Fibroblast of peridontal ligament (primary cell): ENCODE measurements around the gene OSGIN1.
"Not testable (repeated sequence)": the region's sequence is repeated elsewhere in the genome, so short reads cannot be mapped to it uniquely, and the experiment has no call there.

Source experiments
- DNase-seq: peaks from one replicate; pipeline ENCODE4 v3.0.0-alpha.2; 2010; ENCODE audit errors: extremely low read depth

The OSGIN1 gene

GRCh38 chr16:83940630-83941378 is 12.2 kb upstream of the OSGIN1 start:
- DNase-seq: no peak

- DNase-seq: not testable (repeated sequence)
Measured at GRCh38 chr16:83941546-83941945, 11.5 kb upstream of the OSGIN1 start.

- no peak for DNase-seq
Measured at GRCh38 chr16:83942074-83942473, 11.0 kb upstream of the OSGIN1 start.

- DNase-seq: no peak
Measured at GRCh38 chr16:83942815-83943515, 10.1 kb upstream of the OSGIN1 start.

DNA sequence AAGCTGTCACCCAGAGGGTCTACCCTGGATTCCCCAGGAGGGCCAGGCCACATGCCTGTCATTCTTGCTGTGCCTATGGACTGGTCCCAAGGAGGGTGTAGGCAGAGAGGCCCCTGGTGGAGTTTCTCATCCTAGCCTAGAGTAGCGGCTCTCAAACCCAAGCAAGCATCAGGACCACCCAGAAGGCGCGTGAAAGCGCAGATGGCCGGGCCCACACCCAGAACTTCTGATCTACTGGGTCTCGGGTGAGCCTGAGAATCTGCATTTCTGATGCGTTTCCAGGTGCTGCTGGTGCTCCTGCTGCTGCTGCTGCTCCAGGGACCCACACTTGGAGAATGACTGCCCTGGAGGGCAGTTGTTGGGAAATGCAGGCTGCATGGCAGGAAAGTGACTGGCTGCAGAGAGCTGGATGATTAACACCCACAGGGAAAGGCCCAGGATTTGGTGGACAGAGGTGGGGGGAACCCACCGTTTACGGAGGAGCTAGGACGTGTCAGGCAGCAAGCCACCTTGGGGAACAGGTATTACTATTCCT is 9.5 kb upstream of the OSGIN1 start:
- no peak for DNase-seq

DNA sequence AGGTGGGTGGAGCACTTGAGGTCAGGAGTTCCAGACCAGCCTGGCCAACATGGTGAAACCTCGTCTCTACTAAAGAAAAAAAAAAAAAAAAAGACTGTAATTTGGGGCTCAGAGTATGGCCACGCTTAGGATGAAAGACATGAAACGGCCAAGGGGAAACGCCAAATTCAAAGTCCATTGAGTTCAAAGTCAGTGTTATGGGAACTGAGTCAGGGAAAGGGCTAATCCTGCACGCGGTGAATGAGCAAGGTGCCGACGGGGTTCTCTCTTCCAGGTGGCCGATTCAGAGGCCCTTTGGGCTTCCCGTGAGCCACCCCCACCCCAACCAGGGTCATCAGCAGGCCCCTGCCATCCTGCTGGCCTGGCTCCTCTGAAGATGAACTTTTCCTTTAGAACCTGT is 7.5 kb upstream of the OSGIN1 start:
- DNase-seq: no peak

DNA sequence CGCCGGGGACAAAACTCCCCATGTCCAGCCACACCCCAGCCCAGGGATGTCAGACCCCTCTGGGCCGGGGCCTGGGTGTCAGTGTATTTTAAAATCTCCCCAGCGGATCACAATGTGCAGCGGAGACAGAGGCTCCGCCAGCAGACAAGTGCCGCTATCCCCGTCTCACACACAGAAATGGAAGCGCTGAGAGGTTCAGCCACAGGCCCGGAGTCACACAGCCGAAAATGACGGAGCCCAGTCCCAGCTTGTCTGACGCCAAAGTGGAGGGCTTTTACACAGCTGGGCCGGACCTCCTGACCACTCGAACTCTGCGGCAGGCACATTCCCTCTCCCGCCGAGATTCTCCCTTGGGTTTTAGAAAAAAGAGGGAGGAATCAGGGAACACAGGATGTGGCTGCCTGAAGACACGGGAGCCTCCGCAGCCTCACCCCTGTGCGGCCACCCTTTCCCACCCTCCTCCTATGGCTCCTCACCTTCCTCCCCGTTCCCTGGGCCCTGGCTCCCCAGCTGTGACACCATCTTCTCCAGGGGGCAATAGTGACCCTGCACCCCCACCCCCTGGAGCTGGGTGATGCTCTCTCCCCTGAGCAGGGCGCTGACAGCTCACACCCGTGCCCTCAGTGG is 6.8 kb upstream of the OSGIN1 start:
- no peak for DNase-seq

- DNase-seq: no peak
Measured at GRCh38 chr16:83946781-83947566, 6.1 kb upstream of the OSGIN1 start.

DNA sequence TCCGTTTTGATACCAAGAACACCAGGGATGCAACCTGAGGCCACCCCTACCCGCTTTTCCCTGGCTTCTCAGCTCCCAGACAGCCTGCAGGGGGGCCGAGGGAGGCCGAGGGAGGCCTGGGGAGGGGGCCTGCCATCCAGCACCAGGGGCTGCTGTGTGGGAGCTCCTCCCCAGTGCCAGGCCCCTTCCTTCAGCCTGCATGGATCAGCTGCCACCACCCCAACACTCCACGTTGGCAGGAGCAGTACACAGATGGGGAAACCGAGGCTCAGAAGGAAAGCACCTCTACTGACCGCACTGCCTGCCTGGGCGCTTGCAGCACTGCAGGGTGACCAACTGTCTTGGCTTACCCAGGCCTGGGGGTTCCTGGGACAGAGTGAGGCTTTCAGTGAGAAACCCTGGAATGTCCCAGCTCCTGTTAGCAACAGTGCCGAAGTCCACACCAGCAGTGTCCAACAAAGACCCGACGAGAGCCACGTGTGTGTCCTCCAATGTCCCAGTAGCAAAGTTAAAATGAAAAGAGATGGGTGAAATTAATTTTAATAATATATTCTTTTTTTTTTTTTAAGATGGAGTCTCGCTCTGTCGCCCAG is 5.3 kb upstream of the OSGIN1 start:
- DNase-seq: no peak

GRCh38 chr16:83948914-83949723 is 3.9 kb upstream of the OSGIN1 start:
- no peak for DNase-seq

GRCh38 chr16:83949724-83950001 is 3.4 kb upstream of the OSGIN1 start:
- DNase-seq: no peak

- DNase-seq: not testable (repeated sequence)
Measured at GRCh38 chr16:83950862-83951399, 2.1 kb upstream of the OSGIN1 start.

- DNase-seq: no peak
Measured at GRCh38 chr16:83951544-83951943, 1.5 kb upstream of the OSGIN1 start.

GRCh38 chr16:83952587-83952939 is 477 bp upstream of the OSGIN1 start:
- DNase-seq: no peak

DNA sequence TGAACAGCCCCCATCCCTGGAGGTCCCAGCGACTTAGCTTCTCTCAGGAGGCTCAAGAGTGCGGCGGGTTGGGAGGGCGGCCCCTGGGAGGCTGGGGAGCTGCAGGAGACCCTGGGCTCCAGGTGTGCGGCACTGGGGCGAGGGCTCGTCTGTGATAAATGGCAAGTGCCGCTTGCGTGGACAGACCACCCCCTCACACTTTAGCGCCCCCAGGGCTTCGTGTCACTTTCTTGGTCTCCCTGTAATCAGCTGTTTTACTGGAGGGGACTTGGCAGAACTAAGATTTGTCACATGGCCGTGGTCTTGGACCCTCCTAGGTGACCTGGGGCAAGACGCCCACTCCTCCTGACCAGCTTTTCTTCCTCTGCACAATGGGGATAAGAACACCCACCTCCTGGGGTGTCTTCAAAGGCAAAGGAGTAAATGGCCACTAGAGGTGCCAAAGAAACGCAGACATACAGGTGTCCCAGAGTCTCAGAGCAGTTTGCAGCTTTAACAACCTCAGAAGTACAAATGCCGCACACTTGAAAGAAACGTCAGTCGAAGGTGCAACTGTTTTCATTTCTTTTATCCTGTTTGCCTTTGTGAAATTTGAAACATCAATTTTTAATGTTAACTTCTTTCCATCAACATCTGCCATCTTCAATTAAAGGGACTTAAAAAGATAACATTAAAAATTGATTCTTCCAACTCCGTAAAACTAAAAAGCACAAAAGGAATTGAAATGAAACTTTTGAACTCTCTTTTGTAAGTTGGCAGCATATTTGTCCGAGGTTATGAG is 946 bp downstream of the OSGIN1 start:
- DNase-seq: peak; percentile 26

DNA sequence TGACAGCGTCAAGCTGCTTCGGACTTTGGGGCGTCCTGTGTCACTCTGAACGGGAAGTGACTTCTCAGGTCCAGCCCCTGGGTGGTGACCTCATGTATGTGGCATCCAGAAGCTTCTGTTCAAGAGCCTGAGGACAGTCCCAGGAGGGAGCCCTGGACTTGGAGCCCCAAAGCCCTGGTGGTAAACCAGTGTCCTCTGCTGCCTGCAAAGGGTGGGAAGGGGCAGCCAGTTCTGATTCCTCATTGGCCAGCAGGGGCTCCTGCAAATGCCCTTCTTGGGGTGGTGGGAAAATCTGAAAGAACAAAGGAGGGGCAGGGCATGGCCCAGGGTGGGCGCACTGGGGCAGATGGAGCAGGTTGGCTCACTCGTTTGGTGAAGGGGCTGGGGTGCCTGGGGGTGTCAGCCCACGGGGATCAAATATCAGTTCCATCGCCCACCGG is 1.6 kb downstream of the OSGIN1 start:
- peak; percentile 38 for DNase-seq

GRCh38 chr16:83955218-83956130 is 2.4 kb downstream of the OSGIN1 start:
- DNase-seq: peak; percentile 47
